GM08714 (cell line): ENCODE data around the gene SF1.

Source experiments
- H3K4me3 ChIP-seq: fragments of 200-500 bp; sonication (Bioruptor generic); 2 replicates; pipeline ENCODE4 v1.5.1; 2014; ENCODE audit warnings: mild to moderate bottlenecking, low read length, inconsistent platforms
- ZNF274 ChIP-seq: IDR thresholded peaks from 2 replicates; pipeline ENCODE4 v1.6.1; 2012; ENCODE audit warnings: mild to moderate bottlenecking, low read depth, low read length

The SF1 gene

DNA sequence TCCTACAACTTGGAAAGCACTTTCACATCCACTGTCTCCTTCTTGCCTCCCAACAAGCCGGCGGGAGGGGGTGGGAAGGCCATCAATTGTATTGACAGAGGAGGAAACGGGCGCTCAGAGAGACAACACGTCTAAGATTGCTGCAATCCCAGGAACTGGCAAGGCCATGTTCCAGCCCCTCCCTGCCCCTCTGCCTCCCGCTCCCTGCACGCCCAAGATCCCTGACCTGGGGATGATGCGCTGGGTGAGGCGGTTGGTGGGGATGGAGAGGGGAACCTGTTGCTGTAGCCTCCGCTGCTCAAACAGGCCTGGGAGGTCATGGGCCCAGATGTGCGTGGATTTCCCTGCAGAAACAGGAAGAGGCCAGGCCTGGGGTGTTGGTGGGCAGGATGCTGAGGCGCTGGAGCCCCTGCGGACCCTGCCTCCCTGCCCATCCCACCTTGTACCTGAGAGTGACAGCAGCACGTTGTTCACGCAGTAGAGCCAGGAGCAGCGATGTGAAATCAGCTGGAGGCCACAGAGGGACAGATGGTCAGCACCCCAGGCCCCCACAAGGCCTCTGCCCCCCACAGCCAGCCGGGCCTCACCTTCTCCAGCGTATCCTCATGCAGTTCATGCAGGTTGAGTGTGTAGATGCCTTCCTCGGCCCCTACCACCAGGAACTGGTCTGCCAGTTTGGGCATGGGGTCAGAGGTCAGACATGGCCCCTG, 17.9 kb upstream of the SF1 start:
- H3K4me3 ChIP-seq, result no peak overlapping the region
- no peak for TF ChIP-seq ZNF274

DNA sequence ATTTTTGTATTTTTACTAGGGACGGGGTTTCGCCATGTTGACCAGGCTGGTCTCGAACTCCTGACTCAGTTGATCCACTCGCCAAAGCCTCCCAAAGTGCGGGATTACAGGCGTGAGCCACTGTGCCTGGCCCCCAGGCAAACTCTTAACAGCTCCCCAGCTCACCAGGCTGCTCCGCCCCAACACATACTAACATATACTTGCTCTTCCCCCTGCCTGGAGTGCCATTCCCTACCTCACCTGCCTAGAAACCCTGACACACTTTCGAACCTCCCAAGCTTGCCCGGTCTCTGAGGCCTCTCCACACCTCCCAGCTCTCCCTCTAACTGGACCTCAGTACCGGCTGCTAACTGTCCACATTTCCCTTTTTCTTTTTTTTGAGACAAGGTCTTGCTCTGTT, 16.2 kb upstream of the SF1 start:
- TF ChIP-seq ZNF274, result no peak
- no peak overlapping the region for H3K4me3 ChIP-seq

DNA sequence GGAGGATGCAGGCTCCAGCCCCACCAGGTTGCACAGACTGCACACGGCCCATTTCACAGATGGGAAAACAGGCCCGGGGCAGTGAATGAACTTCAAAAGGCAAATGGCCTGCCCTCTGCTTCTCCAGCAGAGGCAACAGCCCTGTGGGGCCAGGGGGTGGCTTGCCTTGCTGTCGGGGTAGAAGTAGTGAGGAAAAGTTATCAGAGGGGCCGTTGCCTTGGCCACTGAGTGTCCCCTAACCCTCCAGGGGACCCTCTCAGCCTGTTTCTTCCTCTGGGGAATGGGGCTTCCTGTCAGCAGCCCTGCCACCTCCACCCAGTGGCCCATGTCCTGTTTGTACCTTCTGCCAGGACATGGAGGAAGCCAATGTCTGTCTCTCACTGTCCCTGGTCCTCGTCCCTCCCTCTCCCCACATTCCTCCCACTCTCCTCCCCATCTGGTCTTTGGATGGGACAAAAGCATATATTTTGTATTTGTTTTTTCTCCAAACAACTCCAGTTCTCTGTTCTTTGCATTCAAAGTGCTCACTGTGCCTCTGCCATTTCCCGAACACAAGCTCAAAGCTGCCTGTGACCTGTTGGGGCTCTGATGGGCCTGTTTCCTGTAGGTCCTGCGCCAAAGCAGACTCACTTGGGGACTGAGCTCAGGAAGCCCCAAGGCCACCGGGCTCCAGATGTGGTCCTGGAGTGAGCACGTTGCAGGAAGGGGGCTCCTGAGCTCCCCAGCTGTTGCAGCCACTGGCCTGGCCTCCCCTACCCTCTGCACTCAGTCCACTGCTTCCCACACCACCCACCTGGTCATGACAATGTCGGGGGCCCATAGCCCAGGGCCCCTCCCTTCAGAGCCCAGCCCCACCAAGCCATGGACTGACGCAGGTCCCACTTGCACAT, 15.2 kb upstream of the SF1 start:
- H3K4me3 ChIP-seq, result no peak overlapping the region
- no peak for TF ChIP-seq ZNF274

DNA sequence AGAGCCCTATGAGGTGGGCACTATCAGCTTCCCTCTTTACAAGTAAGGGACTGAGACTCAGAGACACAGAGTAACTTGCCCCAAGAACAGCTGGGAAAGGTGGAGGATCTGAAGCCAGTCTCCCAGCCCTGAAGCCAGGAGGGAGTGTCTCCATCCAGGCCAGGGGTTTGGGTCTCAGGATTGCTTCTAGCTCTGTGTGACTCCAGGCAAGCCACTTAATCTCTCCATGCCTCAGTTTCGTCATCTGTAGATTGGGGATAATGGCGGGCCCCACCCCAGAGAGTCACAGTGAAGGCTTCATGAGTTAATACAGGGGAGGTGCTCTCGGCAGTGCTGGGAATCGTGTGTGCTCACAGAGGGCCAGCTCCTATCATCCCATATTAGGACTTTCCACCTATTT, 14.1 kb upstream of the SF1 start:
- TF ChIP-seq ZNF274, result no peak
- no peak overlapping the region for H3K4me3 ChIP-seq

DNA sequence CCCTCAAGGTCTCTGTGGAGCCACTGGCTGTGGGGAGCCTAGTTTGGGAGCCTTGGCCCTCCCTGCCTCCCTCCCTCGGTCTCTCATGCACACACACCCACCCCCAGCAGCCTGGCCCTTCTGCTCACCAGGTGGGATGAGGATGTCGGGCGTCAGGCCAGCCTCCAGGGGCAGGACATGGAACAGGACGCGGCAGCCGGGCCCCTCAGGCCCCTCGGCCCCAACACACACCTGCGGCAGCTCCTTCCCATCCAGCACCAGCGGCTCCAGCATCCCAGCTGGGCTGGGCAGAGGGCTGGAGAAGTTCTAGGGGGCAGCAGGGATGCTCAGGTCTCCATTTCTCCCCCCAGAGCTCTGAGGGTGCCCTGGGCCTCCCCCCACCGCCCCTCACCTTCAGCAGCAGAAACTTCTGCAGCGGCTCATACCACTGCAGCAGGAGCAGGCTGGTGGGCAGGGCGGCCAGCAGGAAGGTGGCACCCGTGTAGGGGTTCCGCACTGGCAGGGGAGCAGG, 13.5 kb upstream of the SF1 start:
- H3K4me3 ChIP-seq, result no peak overlapping the region
- TF ChIP-seq ZNF274, result no peak

DNA sequence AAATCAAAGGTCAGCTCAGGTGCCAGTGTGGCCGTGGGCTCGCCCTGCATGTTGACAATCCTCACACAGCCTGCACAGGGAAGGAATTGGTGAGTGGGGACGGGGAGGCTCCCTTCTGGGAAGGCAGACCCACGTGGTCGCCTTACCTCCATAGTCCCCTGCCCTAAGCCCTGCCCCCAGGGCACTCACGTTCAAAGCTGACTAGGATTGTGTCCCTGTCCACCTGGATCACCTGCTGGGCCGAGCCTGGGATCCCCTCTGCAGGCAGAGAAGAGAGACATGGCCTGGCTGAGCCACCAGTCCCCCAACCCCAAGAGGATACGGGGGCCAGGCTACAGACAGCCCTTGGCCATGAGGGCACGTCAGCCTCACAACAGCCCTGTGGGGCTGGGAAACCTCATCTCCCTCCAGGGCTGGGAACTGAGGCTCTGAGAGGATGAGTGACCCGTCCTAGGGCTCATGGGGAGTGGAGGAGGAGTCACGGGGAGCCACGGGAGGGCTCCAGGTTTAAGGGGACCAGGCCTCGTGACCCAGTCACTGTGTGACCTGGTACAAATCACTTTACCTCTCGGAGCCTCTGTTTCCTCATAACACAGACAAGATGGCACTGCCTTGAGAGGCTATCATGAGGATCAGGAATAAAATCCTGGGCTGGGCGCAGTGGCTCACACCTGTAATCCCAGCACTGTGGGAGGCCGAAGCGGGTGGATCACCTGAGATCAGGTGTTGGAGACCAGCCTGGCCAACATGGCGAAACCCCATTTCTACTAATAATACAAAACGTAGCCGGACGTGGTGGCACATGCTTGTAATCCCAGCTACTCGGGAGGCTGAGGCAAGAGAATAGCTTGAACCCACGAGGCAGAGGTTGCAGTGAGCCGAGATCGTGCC, 12.1 kb upstream of the SF1 start:
- H3K4me3 ChIP-seq, result no peak overlapping the region
- no peak for TF ChIP-seq ZNF274

DNA sequence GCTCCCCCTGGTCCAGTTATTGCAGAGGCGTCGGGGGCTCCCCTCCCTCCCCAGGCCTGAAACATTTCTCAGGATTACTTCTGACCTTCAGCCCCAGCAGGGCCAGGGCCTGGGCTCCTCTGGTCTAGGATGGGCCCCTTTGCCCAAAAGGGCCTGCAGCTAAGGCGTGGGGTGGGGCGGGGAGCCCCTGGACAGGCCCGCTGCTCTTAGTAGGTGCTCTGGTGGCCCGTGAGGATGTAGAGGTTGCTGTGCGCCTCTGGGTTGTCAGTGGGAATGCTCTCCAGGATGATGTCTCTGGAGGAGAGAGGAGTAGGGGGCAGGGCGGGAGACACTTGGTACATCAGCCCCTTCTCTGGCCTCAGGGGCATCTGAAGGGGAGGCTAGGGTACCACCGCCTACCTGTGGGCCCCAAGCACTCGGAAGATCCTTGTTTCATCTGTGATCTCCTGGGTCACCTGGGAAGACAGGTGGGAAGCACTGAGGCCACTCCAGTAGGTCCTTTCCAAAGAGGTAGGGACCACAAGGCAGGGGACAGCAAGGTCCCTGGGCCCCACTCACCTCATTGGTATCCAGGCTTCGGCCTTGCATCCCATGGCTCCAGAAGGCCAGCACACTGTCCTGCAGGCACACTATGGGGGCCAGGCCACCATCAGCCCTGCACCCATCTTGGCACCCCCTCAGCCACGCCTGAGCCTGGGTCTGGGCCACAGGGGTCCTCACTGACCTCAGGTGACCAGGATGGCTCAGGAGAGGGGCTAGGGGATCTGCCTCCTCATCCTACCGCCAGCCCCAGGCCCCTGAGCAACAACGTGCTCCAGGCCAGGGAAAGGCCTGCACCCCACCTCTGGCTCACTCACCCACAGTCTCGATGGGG, 11.2 kb upstream of the SF1 start:
- no peak for TF ChIP-seq ZNF274
- no peak overlapping the region for H3K4me3 ChIP-seq

DNA sequence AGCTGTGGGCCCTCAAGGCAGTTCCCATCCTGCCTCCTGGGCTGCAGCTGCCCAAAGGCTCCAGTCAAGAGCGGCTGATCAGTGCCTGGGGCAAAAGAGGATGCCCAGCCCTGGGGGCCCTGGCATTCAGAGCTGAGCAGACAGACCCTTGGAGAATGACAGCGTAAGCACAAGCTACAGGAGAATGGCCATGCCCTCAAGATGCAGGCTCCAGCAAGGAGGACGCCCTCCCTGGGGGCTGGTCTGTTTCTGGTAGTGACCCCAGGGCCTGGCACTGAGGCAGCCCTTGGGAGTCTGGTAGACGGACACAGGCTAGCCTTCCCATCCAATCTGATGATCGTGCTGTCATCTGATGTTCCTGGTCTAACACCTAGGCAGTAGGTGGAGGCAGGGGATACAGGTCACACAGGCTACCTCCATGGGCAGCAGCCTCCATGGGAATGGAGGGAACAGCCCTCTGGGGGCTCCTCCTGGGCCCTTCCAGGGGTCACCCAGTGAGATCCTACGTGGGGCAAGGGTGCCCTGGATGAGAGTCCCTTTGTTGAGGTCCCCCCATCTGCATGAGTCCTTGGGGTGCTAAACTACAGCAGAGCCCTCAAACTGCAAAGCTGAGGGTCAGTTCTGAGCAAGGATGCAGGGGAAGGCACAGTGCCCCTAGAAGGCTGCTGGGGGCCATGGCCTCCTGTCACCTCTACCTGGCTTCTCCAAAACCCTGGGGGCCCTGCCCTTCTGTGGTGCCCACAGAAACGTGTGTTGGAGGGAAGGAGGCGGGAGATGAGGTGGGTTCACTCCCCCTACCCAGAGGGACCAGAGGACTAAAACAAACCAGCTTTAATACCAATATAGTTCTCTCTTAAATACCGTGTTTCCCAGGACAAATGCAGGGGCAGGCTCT, 10.2 kb upstream of the SF1 start:
- no peak overlapping the region for H3K4me3 ChIP-seq
- TF ChIP-seq ZNF274, result no peak

DNA sequence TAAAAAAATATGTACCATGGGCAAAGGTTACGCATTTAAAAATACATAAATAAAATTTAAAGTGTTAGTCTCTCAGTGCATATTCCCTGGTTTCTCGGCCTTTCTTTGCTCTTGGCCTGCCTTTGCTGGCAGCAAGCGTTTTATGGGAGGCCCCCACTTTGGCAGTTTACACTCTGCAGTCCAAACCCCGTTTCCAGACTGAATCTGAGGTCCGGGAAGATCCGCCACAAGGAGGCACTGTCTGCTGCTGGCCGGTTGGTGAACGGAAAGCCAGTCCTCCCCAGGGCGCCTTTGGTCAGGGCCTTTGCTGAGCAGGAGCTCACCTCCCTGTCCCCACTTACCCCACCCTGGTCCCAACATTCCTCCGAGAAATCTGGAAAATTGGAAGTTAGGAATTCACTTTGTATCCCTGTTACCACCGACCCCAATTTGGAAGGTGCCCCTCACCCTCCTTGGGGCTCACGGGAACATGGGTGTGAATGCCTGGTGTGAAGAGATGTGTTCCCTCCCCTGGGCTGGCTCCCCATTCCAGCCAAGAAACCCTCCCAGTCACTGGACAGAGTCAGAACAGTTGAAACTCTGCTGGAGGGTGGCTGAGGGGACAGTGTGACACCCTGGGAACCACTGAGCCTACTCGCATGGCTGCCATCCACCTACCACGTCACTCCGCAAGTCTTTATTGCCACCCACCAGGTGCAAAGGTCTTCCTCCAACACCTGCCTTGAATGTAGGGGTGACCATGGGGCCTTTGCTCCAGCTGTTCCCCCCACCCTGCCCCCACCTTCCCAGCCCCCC, 9.4 kb upstream of the SF1 start:
- TF ChIP-seq ZNF274, result no peak
- H3K4me3 ChIP-seq, result no peak overlapping the region

DNA sequence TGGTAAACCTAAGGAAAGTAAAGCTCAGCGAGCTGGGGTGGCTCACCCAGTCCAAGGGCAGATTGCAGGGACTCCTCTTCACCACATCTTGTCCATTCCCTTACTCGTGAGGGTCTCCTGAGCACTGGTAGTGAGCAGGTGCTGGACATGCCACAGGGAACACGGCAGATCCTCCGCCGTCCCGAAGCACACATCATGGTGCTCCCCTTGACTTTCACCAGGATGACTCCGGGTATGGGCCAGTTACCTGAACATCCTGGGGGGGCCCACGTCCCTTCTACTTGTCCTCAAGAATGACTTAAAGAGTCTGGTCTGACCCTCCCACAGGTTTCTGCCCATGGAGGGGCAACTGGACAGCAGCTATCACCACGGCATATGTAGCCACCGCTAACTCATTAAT, 8.0 kb upstream of the SF1 start:
- no peak for TF ChIP-seq ZNF274

DNA sequence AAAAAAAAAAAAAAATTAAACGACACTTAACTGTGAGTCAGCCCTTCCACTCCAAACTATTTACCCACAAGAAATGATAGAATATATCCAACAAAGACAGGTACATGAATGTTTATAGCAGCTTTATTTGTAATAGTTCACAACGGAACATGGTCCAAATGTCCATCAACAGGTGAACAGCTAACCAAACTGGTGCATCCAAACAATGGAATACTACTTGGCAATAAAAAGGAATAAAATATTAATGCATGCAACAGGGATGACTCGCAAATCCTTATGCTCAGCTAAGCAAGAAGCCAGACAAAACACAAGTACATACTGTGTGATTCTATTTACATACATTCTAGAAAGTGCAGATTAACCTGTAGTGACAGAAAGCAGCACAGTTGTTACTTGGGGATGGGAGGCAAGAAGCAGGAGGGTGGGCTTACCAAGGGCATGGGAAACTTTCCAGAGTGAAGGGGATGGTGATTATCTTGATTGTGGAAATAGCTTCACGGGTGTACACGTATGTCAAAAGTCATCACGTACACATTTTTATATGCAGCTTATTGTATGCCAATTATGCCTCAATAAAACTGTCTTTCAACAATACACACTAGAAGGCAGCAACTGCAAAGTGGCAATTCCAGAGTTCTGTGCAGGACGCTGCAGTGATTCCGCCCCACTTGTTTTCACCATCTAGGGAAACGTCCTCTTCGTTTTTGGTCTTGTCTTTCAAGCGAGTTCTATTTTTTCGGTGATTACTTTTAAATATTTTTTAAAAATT, 6.7 kb upstream of the SF1 start:
- no peak overlapping the region for H3K4me3 ChIP-seq
- TF ChIP-seq ZNF274, result no peak

More for the DNA sequence above, 8.0 kb upstream of the SF1 start:
- H3K4me3 ChIP-seq, result no peak overlapping the region

DNA sequence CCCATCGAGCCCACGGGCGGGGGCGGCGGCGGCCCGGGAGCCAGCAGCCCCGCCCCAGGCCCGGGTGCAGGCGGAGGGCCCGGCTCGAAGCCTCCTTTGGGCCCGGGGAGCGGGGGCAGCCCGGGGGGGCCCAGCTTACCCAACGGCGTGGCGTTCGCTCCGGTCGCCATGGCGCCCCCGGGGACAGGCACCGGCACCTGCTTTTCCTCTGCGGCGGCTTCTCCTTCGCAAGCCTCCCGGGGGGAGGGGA, 194 bp downstream of the SF1 start:
- no peak for TF ChIP-seq ZNF274
- peak overlapping the region; percentile 91 for H3K4me3 ChIP-seq
